SJSA1 (cell line): Measurements from ENCODE around the gene CDK5RAP1. TPM values are rescaled to one million over a fixed set of nuclear protein-coding genes. Genes with fewer than 3 reads are reported as not detected.
"Not testable (repeated sequence)": the region's sequence is repeated elsewhere in the genome, so short reads cannot be mapped to it uniquely, and the experiment has no call there.

Experiments
- DNase-seq, 2 experiments: peaks; one replicate each; pipeline ENCODE4 v3.0.0-alpha.2; 2015 to 2020; ENCODE audit warnings: low spot score in 2 of 2, low read depth in 1 of 2
- H3K27ac ChIP-seq: fragments of 250-450 bp; sonication (Bioruptor Pico); 2 replicates; pipeline ENCODE4 v1.5.1; 2020; ENCODE audit warnings: mild to moderate bottlenecking, moderate library complexity
- H3K27me3 ChIP-seq: fragments of 250-450 bp; sonication (Bioruptor Pico); replicated peaks from 2 replicates; pipeline ENCODE4 v1.5.1; 2020; ENCODE audit warnings: mild to moderate bottlenecking, moderate library complexity
- H3K36me3 ChIP-seq: fragments of 250-450 bp; sonication (Bioruptor Pico); 2 replicates; pipeline ENCODE4 v1.5.1; 2020; ENCODE audit warnings: mild to moderate bottlenecking
- H3K4me1 ChIP-seq: fragments of 250-450 bp; sonication (Bioruptor Pico); replicated peaks from 2 replicates; pipeline ENCODE4 v1.6.1; 2021; ENCODE audit warnings: mild to moderate bottlenecking
- H3K4me3 ChIP-seq: fragments of 250-450 bp; sonication (Bioruptor Pico); 2 replicates; pipeline ENCODE4 v1.5.1; 2020; ENCODE audit warnings: mild to moderate bottlenecking
- H3K9me3 ChIP-seq: fragments of 250-450 bp; sonication (Bioruptor Pico); replicated peaks from 2 replicates; pipeline ENCODE4 v1.5.1; 2020; ENCODE audit warnings: mild to moderate bottlenecking
- total RNA-seq: library from RNA; depleted of rRNA; stranded (reverse); fragments of >200 nt; shearing (Covaris generic); gene quantifications from 2 replicates; pipeline ENCODE4 v1.2.3, GENCODE V29; 2014

CDK5RAP1 gene
- total RNA-seq, 1 experiment from 2014 or later: 35.6 TPM

DNA sequence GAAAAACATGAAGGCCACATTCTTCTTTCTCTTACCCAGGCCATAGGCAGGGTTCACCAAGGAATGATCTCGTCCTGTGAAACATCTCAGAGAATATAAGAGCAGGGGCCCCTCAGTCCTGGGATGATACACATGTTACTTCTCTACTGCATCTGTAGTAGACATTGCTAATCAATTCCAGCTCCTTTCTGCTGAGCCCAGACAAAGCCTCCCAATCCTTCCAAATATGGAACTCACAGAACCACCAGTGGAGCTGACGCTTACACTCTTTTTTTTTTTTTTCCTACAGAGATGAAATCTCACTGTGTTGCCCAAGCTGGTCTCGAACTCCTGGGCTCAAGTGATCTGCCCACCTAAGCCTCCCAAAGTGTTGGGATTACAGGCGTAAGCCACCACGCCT, 33.1 kb upstream of the CDK5RAP1 start:
- Histone ChIP-seq H3K27ac (no peak overlapping the region), H3K4me1 (no peaks in the 10 kb centered on the region), H3K4me3 (no peak overlapping the region), H3K9me3 (no peaks in the 10 kb centered on the region), H3K36me3 (peaks cover 12% of the 10 kb centered on the region), H3K27me3 (no peaks in the 10 kb centered on the region)
- no peak for DNase-seq

DNA sequence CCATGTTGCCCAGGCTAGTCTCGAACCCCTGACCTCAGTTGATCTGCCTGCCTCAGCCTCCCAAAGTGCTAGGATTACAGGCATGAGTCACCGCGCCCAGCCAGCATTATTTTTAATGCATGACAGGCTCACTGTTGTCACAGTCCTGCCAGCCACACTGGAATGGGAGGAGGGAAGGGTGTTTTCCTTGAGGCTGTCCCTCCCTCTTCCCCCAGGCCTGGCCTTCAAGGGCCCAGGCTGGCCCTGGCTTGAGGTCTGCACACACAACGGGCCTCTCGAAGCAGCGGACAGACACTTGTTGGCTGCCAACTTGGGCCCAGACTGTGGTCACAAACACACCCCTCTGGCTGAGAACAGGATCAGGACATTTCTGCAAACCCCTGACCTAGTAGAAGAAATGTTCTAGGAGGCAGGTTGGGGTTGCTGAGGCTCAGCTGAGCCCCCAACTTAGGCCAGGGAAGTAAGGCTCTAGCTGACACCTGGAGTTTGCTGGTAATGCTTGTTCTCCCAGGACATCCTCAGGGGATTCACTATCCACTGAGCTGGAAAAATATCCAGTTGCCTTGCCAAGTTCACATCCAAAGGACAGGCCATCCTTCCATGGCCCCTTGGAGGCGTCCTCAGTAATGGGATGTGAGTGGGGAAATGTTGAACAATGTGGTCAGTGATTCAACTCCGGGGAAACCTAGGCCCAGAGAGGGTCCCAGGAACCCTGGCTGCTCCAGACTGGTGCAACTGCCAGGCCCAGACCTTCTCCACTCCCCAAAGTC, 32.3 kb upstream of the CDK5RAP1 start:
- Histone ChIP-seq H3K9me3 (no peaks in the 10 kb centered on the region), H3K27ac (no peak overlapping the region), H3K36me3 (peaks cover 12% of the 10 kb centered on the region), H3K27me3 (no peaks in the 10 kb centered on the region), H3K4me1 (no peaks in the 10 kb centered on the region), H3K4me3 (no peak overlapping the region)
- DNase-seq: no peak

DNA sequence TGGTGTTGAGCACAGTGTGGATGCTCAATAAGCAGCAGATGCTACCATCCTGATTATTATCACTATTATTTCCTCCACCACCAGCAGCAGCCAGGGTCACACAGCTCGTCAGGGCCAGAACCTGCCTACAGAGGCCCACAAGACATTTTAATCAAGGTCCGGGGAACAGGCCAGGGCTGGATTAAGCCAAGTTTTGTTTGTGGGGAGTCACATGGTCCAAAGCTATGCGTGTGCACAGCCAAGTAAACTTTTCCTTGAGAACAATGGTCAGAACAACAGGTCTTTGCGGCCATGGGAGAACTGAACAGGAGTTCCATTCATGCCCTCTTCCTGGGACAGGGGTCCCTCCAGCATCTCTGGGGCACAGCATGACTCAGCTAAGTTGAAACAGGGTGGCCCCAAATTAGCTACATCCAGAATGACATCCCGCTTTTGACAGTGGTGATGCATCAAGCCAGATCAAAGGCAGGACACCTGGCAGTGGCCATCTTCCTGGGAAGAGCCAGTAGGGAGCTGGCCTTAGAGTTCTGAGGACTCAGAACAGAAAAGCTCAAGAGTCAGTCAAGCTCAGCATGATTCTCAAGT, 30.6 kb upstream of the CDK5RAP1 start:
- H3K4me1 ChIP-seq: no peaks in the 10 kb centered on the region
- peaks cover 5% of the 10 kb centered on the region for H3K36me3 ChIP-seq
- no peaks in the 10 kb centered on the region for H3K27me3 ChIP-seq
- H3K9me3 ChIP-seq: no peaks in the 10 kb centered on the region
- no peak overlapping the region for H3K27ac ChIP-seq
- DNase-seq: no peak
- no peak overlapping the region for H3K4me3 ChIP-seq

DNA sequence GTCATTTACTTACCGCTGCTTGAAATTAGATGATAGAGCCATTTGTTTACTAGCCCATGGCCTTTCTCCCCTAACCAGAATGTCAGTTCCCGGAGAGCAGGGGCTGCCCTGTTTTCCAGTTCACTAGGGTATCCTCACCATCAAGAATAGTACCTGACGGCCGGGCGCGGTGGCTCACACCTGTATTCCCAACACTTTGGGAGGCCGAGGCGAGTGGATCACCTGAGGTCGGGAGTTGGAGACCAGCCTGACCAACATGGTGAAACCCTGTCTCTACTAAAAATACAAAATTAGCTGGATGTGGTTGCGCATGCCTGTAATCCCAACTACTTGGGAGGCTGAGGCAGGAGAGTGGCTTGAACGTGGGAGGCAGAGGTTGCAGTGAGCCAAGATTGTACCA, 22.6 kb upstream of the CDK5RAP1 start:
- not testable (repeated sequence) for H3K36me3 ChIP-seq, H3K4me3 ChIP-seq, H3K27me3 ChIP-seq, DNase-seq, H3K9me3 ChIP-seq
- Histone ChIP-seq H3K27ac (peak overlapping the region; percentile 75; the same call in 1 of the 2 replicates), H3K4me1 (peaks cover 14% of the 10 kb centered on the region)

DNA sequence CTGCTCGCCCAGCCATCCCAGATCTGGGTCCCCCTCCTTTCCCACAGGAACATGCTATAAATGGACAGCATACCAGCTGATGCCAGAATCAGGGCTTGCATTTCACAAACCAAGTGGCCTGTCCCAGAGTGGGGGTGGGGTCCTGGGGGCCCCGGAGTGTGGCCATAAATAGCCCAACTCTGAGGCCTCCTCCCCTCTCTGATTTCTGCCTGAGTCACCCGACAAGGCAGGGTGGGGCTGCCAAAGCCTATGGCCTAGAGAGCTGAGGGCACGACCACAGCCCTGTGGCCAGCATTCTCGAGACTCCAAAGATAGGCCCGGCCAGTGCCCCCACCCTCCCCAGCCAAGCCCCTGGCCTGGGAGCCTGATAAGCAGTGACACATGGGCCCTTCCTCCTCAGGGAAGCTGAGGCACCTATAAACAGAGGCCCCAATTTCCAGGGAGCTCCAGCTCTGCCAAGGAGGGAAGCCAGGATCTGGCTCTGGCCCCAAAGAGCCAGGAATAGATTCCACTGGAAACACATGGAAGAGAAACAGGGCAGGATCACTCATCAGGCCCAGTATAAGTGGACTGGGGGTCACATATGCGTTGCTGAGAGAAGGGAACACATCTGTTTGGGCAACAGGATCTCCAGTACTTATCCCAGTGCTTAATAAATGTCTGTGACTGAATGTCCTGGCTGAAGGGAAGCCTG, 22.0 kb upstream of the CDK5RAP1 start:
- Histone ChIP-seq H3K36me3 (no peaks in the 10 kb centered on the region), H3K27ac (peak overlapping the region; percentile 75), H3K27me3 (no peaks in the 10 kb centered on the region), H3K4me3 (no peak overlapping the region), H3K9me3 (no peaks in the 10 kb centered on the region), H3K4me1 (peaks cover 14% of the 10 kb centered on the region)
- DNase-seq: peak; percentile 67 to 85

DNA sequence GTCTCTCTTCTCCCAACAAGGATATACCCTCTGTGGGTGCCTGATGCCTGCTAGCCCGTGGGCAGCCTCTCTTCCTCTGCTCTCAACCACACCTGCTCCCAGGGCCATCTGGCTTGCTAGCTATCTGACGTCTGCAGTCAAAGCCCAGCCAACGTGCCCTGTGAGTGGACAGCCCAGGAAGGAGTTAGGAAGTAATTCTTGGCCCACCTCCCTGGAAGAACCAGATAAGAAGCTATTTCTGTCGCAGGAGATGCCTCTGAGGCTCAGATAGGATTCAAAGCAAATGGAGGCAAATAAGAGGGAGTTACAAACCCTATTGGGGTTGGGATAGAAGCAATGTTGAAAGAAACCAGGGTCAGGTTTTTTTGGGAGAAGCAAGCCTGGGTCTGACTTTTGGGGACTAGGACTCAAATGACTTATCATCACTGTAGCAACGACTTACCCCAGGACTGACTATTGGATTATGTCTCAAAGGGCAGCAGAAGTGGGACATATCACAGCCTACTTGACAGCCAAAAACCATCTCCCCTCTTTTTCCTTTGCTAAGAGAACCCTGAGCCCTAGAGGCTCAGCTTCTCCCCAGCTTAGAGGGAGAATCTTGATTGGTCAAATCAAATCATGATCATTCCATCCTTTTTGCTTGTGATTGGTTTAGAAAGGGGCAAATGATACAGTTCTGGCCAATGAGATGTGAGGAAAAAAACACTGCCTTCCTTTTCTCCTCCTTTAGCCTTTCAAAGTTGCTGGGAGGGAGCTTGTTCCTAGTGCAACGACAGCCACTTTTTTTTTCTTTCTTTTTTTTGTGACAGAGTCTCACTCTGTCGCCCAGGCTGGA, 18.0 kb upstream of the CDK5RAP1 start:
- DNase-seq: no peak
- H3K9me3 ChIP-seq: no peaks in the 10 kb centered on the region
- no peak overlapping the region for H3K27ac ChIP-seq

DNA sequence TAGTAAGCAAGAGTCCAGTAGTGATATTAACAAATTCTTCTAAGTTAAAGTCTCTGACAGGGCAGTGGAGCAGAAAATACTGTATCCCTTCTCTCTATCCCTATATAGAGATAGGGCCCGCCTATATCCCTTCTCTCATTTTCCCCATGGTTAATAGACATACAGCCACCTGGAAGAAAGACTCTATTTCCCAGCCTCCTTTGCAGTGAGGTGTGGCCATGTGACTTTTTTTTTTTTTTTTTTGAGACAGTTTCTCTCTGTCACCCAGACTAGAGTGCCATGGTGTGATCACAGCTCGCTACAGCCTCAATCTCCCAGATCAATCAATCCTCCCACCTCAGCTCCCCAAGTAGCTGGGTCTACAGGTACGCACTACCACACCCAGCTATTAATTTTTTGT, 16.7 kb upstream of the CDK5RAP1 start:
- Histone ChIP-seq H3K27me3 (no peaks in the 10 kb centered on the region), H3K27ac (no peak overlapping the region), H3K4me1 (peaks cover 4% of the 10 kb centered on the region), H3K9me3 (no peaks in the 10 kb centered on the region), H3K4me3 (no peak overlapping the region), H3K36me3 (peaks cover 7% of the 10 kb centered on the region; the same call in 1 of the 2 replicates)
- no peak for DNase-seq

More for the DNA sequence above, 18.0 kb upstream of the CDK5RAP1 start:
- Histone ChIP-seq H3K36me3 (peaks cover 7% of the 10 kb centered on the region; the same call in 1 of the 2 replicates), H3K4me1 (peaks cover 14% of the 10 kb centered on the region), H3K27me3 (no peaks in the 10 kb centered on the region), H3K4me3 (no peak overlapping the region)

DNA sequence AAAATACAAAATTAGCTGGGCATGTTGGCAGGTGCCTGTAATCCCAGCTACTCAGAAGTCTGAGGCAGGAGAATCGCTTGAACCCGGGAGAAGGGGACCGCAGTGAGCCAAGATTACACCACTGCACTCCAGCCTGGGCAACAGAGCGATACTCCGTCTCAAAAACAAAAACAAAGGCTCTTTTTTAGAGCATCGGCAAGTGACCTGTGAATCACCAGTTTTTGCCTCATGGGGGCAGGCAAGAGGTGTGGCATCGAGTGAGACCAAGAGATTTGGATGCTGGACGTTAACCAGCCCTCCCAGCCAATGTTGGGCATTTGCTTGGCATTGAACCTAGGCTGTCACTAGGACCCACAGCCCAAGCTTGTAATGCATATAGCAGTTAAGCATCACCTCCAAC, 14.6 kb upstream of the CDK5RAP1 start:
- no peaks in the 10 kb centered on the region for H3K9me3 ChIP-seq
- H3K27me3 ChIP-seq: no peaks in the 10 kb centered on the region
- DNase-seq: no peak
- H3K4me3 ChIP-seq: no peak overlapping the region
- H3K4me1 ChIP-seq: no peaks in the 10 kb centered on the region
- no peak overlapping the region for H3K27ac ChIP-seq
- peaks cover 17% of the 10 kb centered on the region for H3K36me3 ChIP-seq

DNA sequence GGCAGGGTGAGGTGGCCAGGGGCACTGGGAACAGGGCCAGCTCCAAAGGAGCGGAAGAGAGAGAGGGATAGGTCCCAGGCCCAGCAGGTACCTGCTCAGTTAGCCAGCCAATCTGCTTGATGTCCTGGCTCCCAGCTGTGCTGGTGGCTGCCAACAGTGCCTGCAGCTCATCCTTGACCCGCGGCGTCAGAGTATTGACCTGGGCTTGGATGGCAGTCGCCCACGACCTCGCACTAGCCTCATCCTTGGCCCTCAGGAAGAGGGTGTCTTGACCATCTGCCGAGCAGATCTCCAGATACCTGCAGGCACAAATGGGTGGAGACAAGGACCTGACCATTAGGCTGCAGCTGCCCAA, 11.1 kb upstream of the CDK5RAP1 start:
- no peak for DNase-seq
- Histone ChIP-seq H3K36me3 (peaks cover 35% of the 10 kb centered on the region), H3K4me3 (no peak overlapping the region), H3K27ac (no peak overlapping the region), H3K27me3 (no peaks in the 10 kb centered on the region), H3K9me3 (0 out of 2 replicates have a peak, but pooled peaks cover 2% of the 10 kb centered on the region), H3K4me1 (peaks cover 19% of the 10 kb centered on the region)

DNA sequence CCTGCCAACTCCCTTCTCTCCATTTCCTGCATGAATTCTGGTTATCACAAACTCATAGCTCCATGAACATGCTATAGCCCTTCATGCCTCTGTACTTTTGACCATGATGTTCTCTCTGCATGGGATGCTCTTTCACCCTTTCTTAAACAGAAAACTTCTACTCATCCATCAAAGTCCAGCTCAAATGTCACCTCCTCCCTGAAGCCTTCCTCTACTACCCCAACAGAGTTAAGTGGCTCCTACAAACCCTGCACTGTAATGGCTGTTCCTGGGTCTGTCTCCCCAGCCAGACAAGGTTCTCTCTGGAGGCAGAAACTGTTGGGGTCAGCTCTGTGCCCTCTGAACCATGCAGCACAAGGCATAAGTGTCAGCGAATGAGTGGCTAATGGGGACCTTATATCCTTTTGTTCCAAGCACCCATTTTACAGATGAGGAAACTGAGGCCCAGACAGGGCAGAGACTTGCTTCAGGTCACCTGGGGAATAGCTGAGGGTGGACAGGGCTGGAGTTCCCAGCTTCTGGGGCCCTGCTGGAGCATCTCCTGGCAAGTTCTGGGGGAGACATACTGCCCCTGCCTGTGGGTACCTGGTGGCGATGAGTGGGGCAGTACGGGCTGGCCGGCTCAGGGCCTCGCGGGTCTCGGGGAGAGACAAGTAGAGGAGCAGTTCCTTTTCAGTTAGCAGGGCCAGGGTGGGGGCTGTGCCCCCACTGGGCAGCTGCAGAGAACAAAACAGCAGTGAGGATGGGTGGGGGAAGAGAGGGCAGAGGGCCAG, 10.6 kb upstream of the CDK5RAP1 start:
- Histone ChIP-seq H3K4me1 (peaks cover 24% of the 10 kb centered on the region), H3K4me3 (no peak overlapping the region), H3K9me3 (0 out of 2 replicates have a peak, but pooled peaks cover 4% of the 10 kb centered on the region), H3K27ac (no peak overlapping the region), H3K36me3 (peaks cover 36% of the 10 kb centered on the region), H3K27me3 (no peaks in the 10 kb centered on the region)
- DNase-seq: no peak

DNA sequence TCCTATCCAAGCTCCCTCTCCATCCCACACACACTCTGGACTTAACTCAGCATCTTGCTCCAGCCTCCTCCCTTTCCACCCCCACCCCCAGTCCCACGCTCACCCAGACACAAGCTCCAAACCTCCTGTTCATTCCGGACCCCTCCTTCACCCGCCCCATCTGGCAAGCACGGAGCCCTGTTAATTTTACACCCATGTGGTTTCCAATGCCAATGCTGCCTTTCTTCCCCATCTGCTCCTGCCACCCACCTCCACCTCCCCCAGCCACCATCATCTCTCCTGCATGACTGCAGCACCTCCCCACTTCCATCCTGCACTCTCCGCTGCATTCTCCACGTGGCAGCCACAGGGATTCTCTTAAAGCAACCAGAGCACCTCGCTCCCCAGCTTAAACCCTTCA, 9.9 kb upstream of the CDK5RAP1 start:
- Histone ChIP-seq H3K4me1 (peaks cover 26% of the 10 kb centered on the region), H3K4me3 (no peak overlapping the region), H3K9me3 (0 out of 2 replicates have a peak, but pooled peaks cover 4% of the 10 kb centered on the region), H3K27me3 (no peaks in the 10 kb centered on the region), H3K27ac (no peak overlapping the region), H3K36me3 (peaks cover 33% of the 10 kb centered on the region)
- no peak for DNase-seq

DNA sequence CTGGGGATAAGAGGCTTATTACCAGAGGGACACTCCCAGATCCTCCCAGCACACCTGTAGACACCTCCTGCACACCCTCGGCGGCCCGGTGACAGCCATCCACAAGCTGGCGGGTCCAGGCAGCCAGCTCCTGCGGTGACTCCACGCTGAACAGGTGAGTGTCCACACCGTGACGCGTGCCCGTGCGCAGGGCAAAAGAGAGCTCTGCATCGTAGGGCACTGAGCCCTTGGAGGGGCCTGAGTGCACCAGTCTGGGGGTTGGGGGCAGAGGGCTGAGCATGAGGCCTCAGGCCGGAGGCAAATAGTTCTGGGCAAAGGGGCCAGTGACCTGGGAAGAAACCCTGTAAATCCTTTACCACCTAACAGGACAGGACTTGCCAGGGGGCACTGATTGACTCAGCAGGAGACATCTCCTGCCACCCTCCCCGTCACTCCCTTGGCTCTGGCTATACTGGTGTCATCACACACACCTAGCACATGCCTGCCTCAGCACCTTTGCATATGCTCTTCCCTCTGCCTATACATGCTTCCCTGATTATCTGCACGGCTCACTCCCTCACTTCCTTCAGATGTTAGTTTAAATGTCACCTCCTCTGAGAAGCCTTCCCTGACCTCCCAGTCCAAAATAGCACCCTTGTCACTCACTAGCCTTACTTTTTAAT, 8.9 kb upstream of the CDK5RAP1 start:
- Histone ChIP-seq H3K4me1 (peaks cover 26% of the 10 kb centered on the region), H3K27ac (no peak overlapping the region), H3K36me3 (peaks cover 32% of the 10 kb centered on the region), H3K9me3 (0 out of 2 replicates have a peak, but pooled peaks cover 4% of the 10 kb centered on the region), H3K27me3 (no peaks in the 10 kb centered on the region), H3K4me3 (no peak overlapping the region)
- no peak for DNase-seq
